GM12874 (cell line): ENCODE data around the gene NOTCH4.

Experiments used
- TF ChIP-seq, protein P1 (sequence below): IDR thresholded peaks from 2 replicates; pipeline ENCODE4 v1.5.1; 2011; ENCODE audit warnings: low read depth, mild to moderate bottlenecking, control low read depth, low read length, moderate library complexity; ENCODE audit not compliant: insufficient read depth

Gene NOTCH4

DNA sequence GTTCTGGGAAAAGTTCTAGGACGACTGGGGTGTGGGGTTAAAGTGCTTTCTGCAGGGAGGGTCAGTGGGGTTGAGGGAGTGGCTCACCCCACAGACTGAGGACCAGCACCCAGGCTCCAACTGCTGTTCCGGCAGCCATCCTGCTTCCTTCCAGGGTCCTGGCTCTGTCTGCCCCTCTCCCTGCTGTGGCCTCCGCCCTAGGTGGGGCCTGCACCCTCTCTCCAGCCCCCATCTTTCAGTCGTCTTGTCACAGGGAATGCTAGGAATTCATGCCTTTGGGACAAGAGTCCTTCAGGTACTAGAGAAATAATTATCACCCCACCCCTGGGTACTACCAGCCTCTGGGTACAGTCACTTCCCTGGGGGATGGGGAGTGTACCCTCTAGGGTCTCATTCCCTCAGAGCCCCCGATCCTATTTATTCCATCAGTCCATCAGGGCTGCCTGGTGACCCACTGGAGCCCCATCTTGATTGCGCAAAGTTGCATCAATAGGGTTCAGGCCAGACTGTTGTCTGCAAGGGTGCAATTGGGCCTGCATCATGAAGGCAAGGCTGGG, 39.7 kb downstream of the NOTCH4 start, which contains the start of gene AGER:
Gene AGER, minus strand, starts transcription at position 170 of the 557 bp plus-strand sequence. Its CDS starts 31 bp downstream, at position 139.
- TF ChIP-seq, protein P1, sequence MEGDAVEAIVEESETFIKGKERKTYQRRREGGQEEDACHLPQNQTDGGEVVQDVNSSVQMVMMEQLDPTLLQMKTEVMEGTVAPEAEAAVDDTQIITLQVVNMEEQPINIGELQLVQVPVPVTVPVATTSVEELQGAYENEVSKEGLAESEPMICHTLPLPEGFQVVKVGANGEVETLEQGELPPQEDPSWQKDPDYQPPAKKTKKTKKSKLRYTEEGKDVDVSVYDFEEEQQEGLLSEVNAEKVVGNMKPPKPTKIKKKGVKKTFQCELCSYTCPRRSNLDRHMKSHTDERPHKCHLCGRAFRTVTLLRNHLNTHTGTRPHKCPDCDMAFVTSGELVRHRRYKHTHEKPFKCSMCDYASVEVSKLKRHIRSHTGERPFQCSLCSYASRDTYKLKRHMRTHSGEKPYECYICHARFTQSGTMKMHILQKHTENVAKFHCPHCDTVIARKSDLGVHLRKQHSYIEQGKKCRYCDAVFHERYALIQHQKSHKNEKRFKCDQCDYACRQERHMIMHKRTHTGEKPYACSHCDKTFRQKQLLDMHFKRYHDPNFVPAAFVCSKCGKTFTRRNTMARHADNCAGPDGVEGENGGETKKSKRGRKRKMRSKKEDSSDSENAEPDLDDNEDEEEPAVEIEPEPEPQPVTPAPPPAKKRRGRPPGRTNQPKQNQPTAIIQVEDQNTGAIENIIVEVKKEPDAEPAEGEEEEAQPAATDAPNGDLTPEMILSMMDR, result no peak

DNA sequence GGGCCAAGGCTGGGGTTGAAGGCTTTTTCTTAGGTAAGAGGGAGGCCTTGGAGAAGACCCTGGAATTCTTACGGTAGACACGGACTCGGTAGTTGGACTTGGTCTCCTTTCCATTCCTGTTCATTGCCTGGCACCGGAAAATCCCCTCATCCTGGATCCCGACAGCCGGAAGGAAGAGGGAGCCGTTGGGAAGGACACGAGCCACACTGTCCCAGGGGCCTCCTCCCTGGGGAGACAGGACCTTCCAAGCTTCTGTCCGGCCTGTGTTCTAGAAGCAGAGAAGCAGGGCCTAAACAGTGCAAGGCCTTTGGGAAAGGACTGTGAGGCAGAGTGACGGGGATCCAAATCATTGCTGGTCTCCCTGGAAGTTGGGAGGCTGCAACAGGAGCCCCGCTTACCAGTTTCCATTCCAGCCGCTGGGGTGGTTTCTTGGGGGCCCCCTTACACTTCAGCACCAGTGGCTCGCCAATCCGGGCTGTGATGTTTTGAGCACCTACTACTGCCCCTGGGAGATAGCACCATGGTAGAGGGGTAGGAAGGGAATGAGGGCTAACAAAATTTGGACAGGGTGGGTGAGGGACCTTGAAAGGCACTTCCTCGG, 40.3 kb downstream of the NOTCH4 start:
- TF ChIP-seq, protein P1, result no peak

DNA sequence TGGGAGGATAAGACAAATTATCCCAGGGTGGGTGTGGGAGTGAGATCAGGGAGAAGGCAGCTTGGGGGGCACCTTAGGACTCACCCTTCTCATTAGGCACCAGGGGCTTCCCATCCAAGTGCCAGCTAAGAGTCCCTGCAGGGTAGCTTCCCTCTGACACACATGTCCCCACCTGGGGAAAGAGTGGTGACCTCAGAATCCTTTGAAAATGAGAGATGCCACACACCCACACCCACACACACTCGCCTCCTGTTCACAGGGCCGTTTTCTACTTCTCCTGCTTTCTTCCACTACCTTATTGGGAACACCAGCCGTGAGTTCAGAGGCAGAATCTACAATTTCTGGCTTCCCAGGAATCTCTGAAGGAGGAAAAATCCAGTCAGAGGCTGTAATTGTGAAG, 40.8 kb downstream of the NOTCH4 start:
- TF ChIP-seq, protein P1, result no peak

DNA sequence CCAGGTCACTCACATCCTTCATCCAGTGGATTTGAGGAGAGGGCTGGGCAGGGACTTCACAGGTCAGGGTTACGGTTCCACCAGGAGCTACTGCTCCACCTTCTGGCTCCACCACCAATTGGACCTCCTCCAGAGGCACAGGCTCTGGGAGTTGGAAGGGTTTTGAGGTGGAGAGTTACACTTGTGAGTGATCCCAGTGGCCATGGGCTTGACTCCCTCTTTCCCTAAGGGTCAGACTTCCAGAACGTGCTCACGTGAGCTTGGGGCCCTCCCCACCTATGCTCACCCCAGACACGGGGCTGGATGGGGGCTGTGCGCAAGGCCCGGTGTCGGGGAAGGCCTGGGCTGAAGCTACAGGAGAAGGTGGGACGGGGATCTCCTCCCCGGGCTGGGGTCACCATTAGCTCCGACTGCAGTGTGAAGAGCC, 41.3 kb downstream of the NOTCH4 start:
- TF ChIP-seq, protein P1, result no peak

DNA sequence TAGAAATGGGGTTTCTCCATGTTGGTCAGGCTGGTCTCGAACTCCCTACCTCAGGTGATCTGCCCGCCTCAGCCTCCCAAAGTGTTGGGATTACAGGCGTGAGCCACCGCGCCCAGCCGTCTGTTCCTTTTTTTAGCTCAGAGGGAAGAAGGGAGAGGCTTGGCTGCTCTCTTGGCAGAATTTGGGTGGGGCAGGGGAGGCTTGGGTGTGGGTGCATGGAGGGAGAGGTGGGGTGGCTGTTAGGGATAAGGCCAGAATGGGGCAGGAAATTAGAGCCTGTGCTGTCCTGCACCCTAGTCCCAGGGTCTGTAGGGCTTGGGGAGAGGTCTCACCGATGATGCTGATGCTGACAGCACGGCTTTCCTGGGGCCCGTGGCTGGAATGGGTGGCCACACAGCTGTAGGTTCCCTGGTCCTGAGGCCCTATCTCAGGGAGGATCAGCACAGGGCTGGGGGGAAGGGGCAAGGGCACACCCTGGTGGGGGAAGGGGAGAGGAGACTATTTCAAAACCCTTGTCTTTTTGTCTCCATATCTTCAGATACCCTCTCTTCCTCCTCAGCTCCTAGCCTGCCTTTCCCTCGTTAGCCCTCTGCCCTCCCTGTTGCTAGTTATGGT, 41.8 kb downstream of the NOTCH4 start:
- TF ChIP-seq, protein P1, result no peak

DNA sequence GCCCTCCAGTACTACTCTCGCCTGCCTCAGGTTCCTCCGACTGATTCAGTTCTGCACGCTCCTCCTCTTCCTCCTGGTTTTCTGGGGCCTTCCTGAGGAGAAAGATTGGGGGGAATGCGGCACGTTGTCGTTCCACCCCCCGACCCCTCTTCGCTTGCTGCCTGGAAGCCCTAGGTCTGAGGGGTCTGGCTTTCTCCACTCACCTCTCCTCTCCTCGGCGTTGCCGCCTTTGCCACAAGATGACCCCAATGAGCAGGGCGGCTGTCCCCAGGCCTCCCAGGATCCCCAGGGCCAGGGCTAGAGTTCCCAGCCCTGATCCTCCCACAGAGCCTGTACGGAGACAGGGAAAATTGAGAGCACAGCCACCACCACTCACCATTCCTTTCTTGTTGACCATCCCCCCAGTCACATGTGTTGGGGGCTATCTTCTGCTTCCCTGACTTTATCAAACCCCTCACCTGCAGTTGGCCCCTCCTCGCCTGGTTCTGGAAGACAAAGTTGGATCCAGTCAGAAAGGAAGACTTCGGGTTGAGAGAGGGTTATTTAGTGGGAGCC, 42.6 kb downstream of the NOTCH4 start:
- TF ChIP-seq, protein P1, result no peak

DNA sequence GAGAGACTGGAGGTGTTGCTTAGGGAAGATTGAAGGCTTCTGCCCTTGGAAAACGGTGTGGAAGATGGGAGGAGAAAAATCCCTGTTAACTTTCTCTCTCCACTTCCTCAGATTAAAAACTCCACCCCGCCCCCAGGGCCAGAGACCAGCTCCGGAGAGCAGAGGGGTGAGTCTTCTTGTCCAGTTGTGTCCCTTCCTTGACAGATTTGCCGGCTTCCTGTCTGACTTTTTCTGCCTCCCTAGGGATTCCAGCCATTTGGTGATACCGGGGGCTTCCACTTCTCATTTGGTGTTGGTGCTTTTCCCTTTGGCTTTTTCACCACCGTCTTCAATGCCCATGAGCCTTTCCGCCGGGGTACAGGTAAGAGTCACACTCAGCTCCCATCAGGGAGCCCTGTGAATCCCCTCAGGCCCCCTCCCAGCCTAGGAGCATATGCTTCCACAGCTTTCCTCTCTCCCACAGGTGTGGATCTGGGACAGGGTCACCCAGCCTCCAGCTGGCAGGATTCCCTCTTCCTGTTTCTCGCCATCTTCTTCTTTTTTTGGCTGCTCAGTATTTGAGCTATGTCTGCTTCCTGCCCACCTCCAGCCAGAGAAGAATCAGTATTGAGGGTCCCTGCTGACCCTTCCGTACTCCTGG, 44.0 kb downstream of the NOTCH4 start:
- TF ChIP-seq, protein P1, result no peak
